ENCODE data around the gene RPL39. TPM values are rescaled to one million over a fixed set of nuclear protein-coding genes. Genes with fewer than 3 reads are reported as not detected.
"Not testable (repeated sequence)": the region's sequence is repeated elsewhere in the genome, so short reads cannot be mapped to it uniquely, and the experiment has no call there.

RPL39 gene
- total RNA-seq, 2 experiments from 2014 or later: 1,797 to 1,809 TPM

- H3K4me1 Mint-ChIP-seq: peaks cover 40% of the 10 kb centered on the region
- H3K36me3 Mint-ChIP-seq: peaks cover 37% of the 10 kb centered on the region
- CTCF ChIA-PET: interaction anchor here (0.5 to 1.8 kb wide), 10 partner anchors 11 to 104 kb away, joined by 3 to 12 read pairs (median 5); partner anchors contain the start of genes NDUFA1, RNF113A, SOWAHD and UPF3B
Observed at GRCh38 chrX:119790977-119791436, 423 bp downstream of the RPL39 start.

GRCh38 chrX:119784747-119785446 is 6.5 kb downstream of the RPL39 start:
- Mint-ChIP-seq H3K27me3 (no peaks in the 10 kb centered on the region), H3K9me3 (ENCODE audit: low read depth) (no peaks in the 10 kb centered on the region), H3K36me3 (peaks cover 38% of the 10 kb centered on the region), H3K27ac (peak overlapping the region; percentile 70), H3K4me3 (no peak overlapping the region), H3K4me1 (peaks cover 51% of the 10 kb centered on the region)
- peak; percentile 43 for ATAC-seq
- CTCF ChIA-PET: interaction anchor here (0.6 to 5.5 kb wide), 7 partner anchors 9 to 96 kb away, joined by 3 to 31 read pairs (median 3); partner anchors contain the start of gene SOWAHD
- DNase-seq: peak; percentile 68

More at GRCh38 chrX:119790977-119791436, 423 bp downstream of the RPL39 start:
- Mint-ChIP-seq H3K27ac (peak overlapping the region; percentile 96), H3K9me3 (ENCODE audit: low read depth) (no peaks in the 10 kb centered on the region), H3K27me3 (no peaks in the 10 kb centered on the region), H3K4me3 (peak overlapping the region; percentile 95)
- DNase-seq: peak; percentile 58
- ATAC-seq: peak; percentile 32

GRCh38 chrX:119783026-119783425 is 8.4 kb downstream of the RPL39 start:
- Mint-ChIP-seq H3K4me1 (peaks cover 42% of the 10 kb centered on the region), H3K4me3 (no peak overlapping the region), H3K27me3 (no peaks in the 10 kb centered on the region), H3K27ac (peak overlapping the region; percentile 28), H3K36me3 (peaks cover 20% of the 10 kb centered on the region), H3K9me3 (ENCODE audit: low read depth) (no peaks in the 10 kb centered on the region)
- no peak for DNase-seq
- CTCF ChIA-PET: no interaction called here
- ATAC-seq: no peak

- Mint-ChIP-seq H3K4me1 (peaks cover 26% of the 10 kb centered on the region), H3K36me3 (peaks cover 3% of the 10 kb centered on the region), H3K27me3 (no peaks in the 10 kb centered on the region), H3K9me3 (ENCODE audit: low read depth) (no peaks in the 10 kb centered on the region), H3K27ac (no peak overlapping the region), H3K4me3 (no peak overlapping the region)
- CTCF ChIA-PET: interaction anchor here (0.7 to 3.1 kb wide), 5 partner anchors 13 to 51 kb away, joined by 3 to 10 read pairs (median 7); partner anchors contain the start of genes RPL39 and SOWAHD
- ATAC-seq: no peak
- DNase-seq: no peak
Observed at GRCh38 chrX:119778829-119779228, 12.6 kb downstream of the RPL39 start.

- no peaks in the 10 kb centered on the region for H3K9me3 Mint-ChIP-seq (ENCODE audit: low read depth)
- no peaks in the 10 kb centered on the region for H3K36me3 Mint-ChIP-seq
- CTCF ChIA-PET: interaction anchor here (0.5 to 5.1 kb wide), 4 partner anchors 11 to 63 kb away, joined by 3 to 37 read pairs (median 4); partner anchors contain the start of gene SOWAHD
- H3K4me3 Mint-ChIP-seq: peak overlapping the region; percentile 21
- peaks cover 16% of the 10 kb centered on the region for H3K4me1 Mint-ChIP-seq
- peak overlapping the region; percentile 63 for H3K27ac Mint-ChIP-seq
- no peaks in the 10 kb centered on the region for H3K27me3 Mint-ChIP-seq
- peak; percentile 59 for ATAC-seq
- DNase-seq: no peak
Observed at GRCh38 chrX:119775517-119776238, 15.8 kb downstream of the RPL39 start.

GRCh38 chrX:119769388-119769787 is 22.0 kb downstream of the RPL39 start:
- H3K4me3 Mint-ChIP-seq; ATAC-seq; CTCF ChIA-PET; H3K27ac Mint-ChIP-seq; H3K4me1 Mint-ChIP-seq; H3K9me3 Mint-ChIP-seq (ENCODE audit: low read depth); H3K36me3 Mint-ChIP-seq; DNase-seq; H3K27me3 Mint-ChIP-seq: not testable (repeated sequence)

- CTCF ChIA-PET: not testable (repeated sequence)
Observed at GRCh38 chrX:119768436-119768835, 23.0 kb downstream of the RPL39 start.

GRCh38 chrX:119763836-119764387 is 27.5 kb downstream of the RPL39 start:
- peaks cover 24% of the 10 kb centered on the region for H3K4me1 Mint-ChIP-seq
- H3K27me3 Mint-ChIP-seq: no peaks in the 10 kb centered on the region
- ATAC-seq: no peak
- H3K27ac Mint-ChIP-seq: no peak overlapping the region
- peaks cover 2% of the 10 kb centered on the region for H3K36me3 Mint-ChIP-seq
- H3K4me3 Mint-ChIP-seq: no peak overlapping the region
- CTCF ChIA-PET: interaction anchor here (1.0 kb wide), 1 partner anchor 21 kb away, joined by 3 read pairs; no protein-coding TSS in a partner anchor
- H3K9me3 Mint-ChIP-seq (ENCODE audit: low read depth): no peaks in the 10 kb centered on the region
- no peak for DNase-seq

More at GRCh38 chrX:119768436-119768835, 23.0 kb downstream of the RPL39 start:
- DNase-seq; ATAC-seq; H3K9me3 Mint-ChIP-seq (ENCODE audit: low read depth); H3K27ac Mint-ChIP-seq; H3K4me1 Mint-ChIP-seq; H3K4me3 Mint-ChIP-seq; H3K36me3 Mint-ChIP-seq; H3K27me3 Mint-ChIP-seq: not testable (repeated sequence)

- no peaks in the 10 kb centered on the region for H3K27me3 Mint-ChIP-seq
- CTCF ChIA-PET: no interaction called here
- DNase-seq (no peak), ATAC-seq (no peak)
- H3K4me3 Mint-ChIP-seq: no peak overlapping the region
- H3K36me3 Mint-ChIP-seq: no peaks in the 10 kb centered on the region
- no peak overlapping the region for H3K27ac Mint-ChIP-seq
- H3K9me3 Mint-ChIP-seq (ENCODE audit: low read depth): no peaks in the 10 kb centered on the region
- peaks cover 24% of the 10 kb centered on the region for H3K4me1 Mint-ChIP-seq
Observed at GRCh38 chrX:119763181-119763580, 28.2 kb downstream of the RPL39 start.

- Mint-ChIP-seq H3K27me3 (no peaks in the 10 kb centered on the region), H3K4me1 (peaks cover 26% of the 10 kb centered on the region), H3K27ac (no peak overlapping the region), H3K36me3 (no peaks in the 10 kb centered on the region), H3K9me3 (ENCODE audit: low read depth) (no peaks in the 10 kb centered on the region), H3K4me3 (no peak overlapping the region)
- CTCF ChIA-PET: no interaction called here
- no peak for DNase-seq
- no peak for ATAC-seq
Observed at GRCh38 chrX:119762718-119763117, 28.7 kb downstream of the RPL39 start.

GRCh38 chrX:119760026-119760877 is 31.2 kb downstream of the RPL39 start:
- H3K27ac Mint-ChIP-seq: no peak overlapping the region

GRCh38 chrX:119759248-119759766 is 32.1 kb downstream of the RPL39 start:
- Mint-ChIP-seq H3K9me3 (ENCODE audit: low read depth) (no peaks in the 10 kb centered on the region), H3K4me3 (peak overlapping the region; percentile 59), H3K36me3 (peaks cover 1% of the 10 kb centered on the region), H3K27me3 (no peaks in the 10 kb centered on the region), H3K27ac (no peak overlapping the region), H3K4me1 (peaks cover 59% of the 10 kb centered on the region)
- CTCF ChIA-PET: interaction anchor here (0.7 to 8.1 kb wide), 9 partner anchors 16 to 277 kb away, joined by 3 to 37 read pairs (median 5); no protein-coding TSS in a partner anchor
- ATAC-seq (no peak), DNase-seq (no peak)

More at GRCh38 chrX:119760026-119760877, 31.2 kb downstream of the RPL39 start:
- Mint-ChIP-seq H3K36me3 (peaks cover 1% of the 10 kb centered on the region), H3K4me3 (peak overlapping the region; percentile 59), H3K27me3 (no peaks in the 10 kb centered on the region), H3K9me3 (ENCODE audit: low read depth) (no peaks in the 10 kb centered on the region), H3K4me1 (peaks cover 49% of the 10 kb centered on the region)
- CTCF ChIA-PET: interaction anchor here (1.3 to 8.1 kb wide), 4 partner anchors 15 to 278 kb away, joined by 3 to 37 read pairs (median 18); no protein-coding TSS in a partner anchor
- no peak for ATAC-seq
- DNase-seq: no peak

Data from activated CD8-positive, alpha-beta memory T cell treated with anti-CD3 and anti-CD28 coated beads, Interleukin-2, amount 10 ng/mL, durations not matched to agents 7 days and 5 days (primary cell).